Right lobe of liver (tissue), 6 donors: ENCODE data around the gene SPON2. TPM values are rescaled to one million over a fixed set of nuclear protein-coding genes. Genes with fewer than 3 reads are reported as not detected.
"Not testable (repeated sequence)": the region's sequence is repeated elsewhere in the genome, so short reads cannot be mapped to it uniquely, and the experiment has no call there.

ENCODE experiments used
- ATAC-seq, 4 donors: fragments of 200-7000 bp; cut with Tn5 transposase; one replicate each; pipeline ENCODE4 v1.9.1; 2020; ENCODE audit warnings: mild to moderate bottlenecking in 4 of 4, moderate library complexity in 4 of 4
- DNase-seq, 3 donors: peaks; one replicate each; pipeline ENCODE4 v3.0.0-alpha.2; 2020
- H3K27ac ChIP-seq, 3 donors: fragments of 200-600 bp; one replicate each; pipeline ENCODE4 v1.8.0; 2022
- H3K27me3 ChIP-seq, 2 donors: fragments of 200-600 bp; one replicate each; pipeline ENCODE4 v1.8.0; 2022
- H3K36me3 ChIP-seq, 4 donors: fragments of 200-600 bp; sonication (generic) in 1 of 4; one replicate each; pipeline versions ENCODE4 v1.5.1 to v1.8.0; 2017 to 2022; ENCODE audit warnings: control low read depth in 1 of 4
- H3K4me1 ChIP-seq, 4 donors: fragments of 200-600 bp; sonication (generic) in 1 of 4; one replicate each; pipeline versions ENCODE4 v1.5.1 to v1.8.0; 2017 to 2022; ENCODE audit warnings: control low read depth in 1 of 4
- H3K4me3 ChIP-seq, 3 donors: fragments of 200-600 bp; one replicate each; pipeline ENCODE4 v1.8.0; 2022
- H3K9me3 ChIP-seq, 4 donors: fragments of 200-600 bp; sonication (generic) in 1 of 4; one replicate each; pipeline versions ENCODE4 v1.5.1 to v1.8.0; 2017 to 2022; ENCODE audit warnings: control low read depth in 1 of 4
- POLR2A ChIP-seq: fragments of 450-650 bp; IDR thresholded peaks from one replicate; pipeline ENCODE4 v1.6.1; 2017; ENCODE audit warnings: antibody characterized with exemption, mild to moderate bottlenecking
- WGBS: methylation state at CpG from one replicate; pipeline ENCODE4 v1.1.6; 2018; ENCODE audit warnings: low coverage, low lambda C conversion rate; ENCODE audit not compliant: insufficient coverage; ENCODE audit errors: missing lambda C conversion rate; 5-methylcytosine and 5-hydroxymethylcytosine counted together
- intact Hi-C, 2 donors: fragments of 100-400 bp; cut with DNase I; formaldehyde crosslinking; loops; one replicate each; pipeline versions ENCODE4 v1.11.2 to v1.14.1; 2022
- small RNA-seq, 2 experiments: library from RNA; depleted of rRNA; stranded (forward); fragments of <200 nt; gene quantifications; one replicate each; pipeline ENCODE3, GENCODE V24; 2016
- total RNA-seq, 6 experiments: library from RNA; depleted of rRNA in 2 of 6; stranded (reverse); fragments of >200 nt in 2 of 6; fragmentation: NEBNext Ultra II Directional in 3 of 6; extraction: Animal tissue kit (Norgen Biotek cat#: 25700) in 3 of 6; gene quantifications; one replicate each; pipeline versions ENCODE4 v1.1.0 to v1.2.4, GENCODE V29; 2016 to 2023
- TF ChIP-seq, protein P1 (sequence below), 4 donors: fragments of 200-600 bp in 3 of 4; fragments of 450-650 bp in 1 of 4; IDR thresholded peaks; one replicate each; pipeline versions ENCODE4 v1.5.1 to v1.8.0; 2016 to 2022; ENCODE audit warnings: antibody characterized with exemption in 4 of 4, mild to moderate bottlenecking in 2 of 4
- donor health status: DM: no; HTN: yes; CAD: no.
- donor health status: DM: no; HTN: no; CAD: no.
- donor health status: DM: no; HTN: no; CAD: no.
- donor health status: DM: no; HTN: yes; CAD: no.
- donor health status: DM: no; HTN: yes; CAD: no.

Gene SPON2
- total RNA-seq, 6 experiments from 2014 or later = 41.9 to 138 (median 99.9) TPM

DNA sequence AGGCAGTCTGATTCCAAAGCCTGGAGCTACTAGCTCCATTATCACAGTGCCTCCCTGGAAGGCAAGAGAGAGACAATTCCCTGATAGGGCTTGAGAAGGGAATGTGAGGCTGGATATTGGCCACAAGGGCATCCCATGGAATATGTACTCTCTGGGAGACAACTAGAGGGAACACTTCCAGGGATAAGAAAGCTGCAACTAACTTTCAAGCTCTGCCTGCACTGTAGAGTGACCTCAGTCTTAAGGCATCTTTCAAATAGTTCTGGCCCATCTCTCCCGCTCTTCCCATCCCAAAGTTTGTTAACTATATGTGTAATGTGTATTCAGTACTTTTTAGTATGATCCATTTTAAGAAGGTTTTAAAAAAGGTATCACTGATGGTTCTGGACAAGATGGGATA lies 45.9 kb downstream of the SPON2 start:
- Histone ChIP-seq H3K9me3 (no peaks in the 10 kb centered on the region), H3K27ac (no peak overlapping the region), H3K36me3 (no peaks in the 10 kb centered on the region), H3K4me3 (no peak overlapping the region), H3K4me1 (no peaks in the 10 kb centered on the region), H3K27me3 (no peaks in the 10 kb centered on the region)
- intact Hi-C loops = no loop called here
- DNase-seq = no peak
- TF ChIP-seq, protein P1, sequence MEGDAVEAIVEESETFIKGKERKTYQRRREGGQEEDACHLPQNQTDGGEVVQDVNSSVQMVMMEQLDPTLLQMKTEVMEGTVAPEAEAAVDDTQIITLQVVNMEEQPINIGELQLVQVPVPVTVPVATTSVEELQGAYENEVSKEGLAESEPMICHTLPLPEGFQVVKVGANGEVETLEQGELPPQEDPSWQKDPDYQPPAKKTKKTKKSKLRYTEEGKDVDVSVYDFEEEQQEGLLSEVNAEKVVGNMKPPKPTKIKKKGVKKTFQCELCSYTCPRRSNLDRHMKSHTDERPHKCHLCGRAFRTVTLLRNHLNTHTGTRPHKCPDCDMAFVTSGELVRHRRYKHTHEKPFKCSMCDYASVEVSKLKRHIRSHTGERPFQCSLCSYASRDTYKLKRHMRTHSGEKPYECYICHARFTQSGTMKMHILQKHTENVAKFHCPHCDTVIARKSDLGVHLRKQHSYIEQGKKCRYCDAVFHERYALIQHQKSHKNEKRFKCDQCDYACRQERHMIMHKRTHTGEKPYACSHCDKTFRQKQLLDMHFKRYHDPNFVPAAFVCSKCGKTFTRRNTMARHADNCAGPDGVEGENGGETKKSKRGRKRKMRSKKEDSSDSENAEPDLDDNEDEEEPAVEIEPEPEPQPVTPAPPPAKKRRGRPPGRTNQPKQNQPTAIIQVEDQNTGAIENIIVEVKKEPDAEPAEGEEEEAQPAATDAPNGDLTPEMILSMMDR (IDR thresholded peaks at IDR 0.05) = no peak
- no peak for TF ChIP-seq POLR2A
- WGBS = 85% methylated on average over 1 of the region's 1 CpG
- ATAC-seq = no peak

DNA sequence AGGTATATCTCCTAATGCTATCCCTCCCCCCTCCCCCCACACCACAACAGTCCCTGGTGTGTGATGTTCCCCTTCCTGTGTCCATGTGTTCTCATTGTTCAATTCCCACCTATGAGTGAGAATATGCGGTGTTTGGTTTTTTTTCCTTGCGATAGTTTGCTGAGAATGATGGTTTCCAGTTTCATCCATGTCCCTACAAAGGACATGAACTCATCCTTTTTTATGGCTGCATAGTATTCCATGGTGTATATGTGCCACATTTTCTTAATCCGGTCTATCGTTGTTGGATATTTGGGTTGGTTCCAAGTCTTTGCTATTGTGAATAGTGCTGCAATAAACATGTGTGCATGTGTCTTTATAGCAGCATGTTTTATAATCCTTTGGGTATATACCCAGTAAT lies 46.9 kb downstream of the SPON2 start:
- intact Hi-C loops, DNase-seq, H3K27me3 ChIP-seq, H3K9me3 ChIP-seq, H3K4me3 ChIP-seq, ATAC-seq, H3K27ac ChIP-seq, H3K4me1 ChIP-seq, H3K36me3 ChIP-seq: not testable (repeated sequence)
- WGBS = 86% methylated on average over 4 of the region's 4 CpGs

DNA sequence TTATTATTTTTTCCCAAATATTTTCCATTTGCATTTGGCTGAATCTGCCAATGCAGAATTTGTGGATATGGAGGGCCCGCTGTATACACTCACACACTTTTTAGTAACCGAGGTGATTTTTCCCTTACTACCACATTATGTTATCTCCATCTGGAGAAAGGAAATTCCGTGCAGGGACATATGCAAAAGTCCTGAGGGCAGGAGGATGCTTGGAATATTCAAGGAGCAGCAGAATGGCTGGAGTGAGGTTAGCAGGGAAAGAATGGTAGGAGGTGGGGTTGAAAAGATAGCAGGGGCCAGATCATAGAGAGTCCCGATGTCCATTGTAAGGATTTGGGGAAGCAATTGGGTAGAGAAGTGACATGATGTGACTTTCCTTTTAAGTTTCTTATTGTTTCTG lies 47.6 kb downstream of the SPON2 start:
- no peaks in the 10 kb centered on the region for H3K4me1 ChIP-seq
- H3K9me3 ChIP-seq = no peaks in the 10 kb centered on the region
- H3K36me3 ChIP-seq = no peaks in the 10 kb centered on the region
- TF ChIP-seq, protein P1 (IDR thresholded peaks at IDR 0.05) = no peak
- no peak for TF ChIP-seq POLR2A
- ATAC-seq = no peak
- no peak overlapping the region for H3K4me3 ChIP-seq
- H3K27ac ChIP-seq = no peak overlapping the region
- DNase-seq = no peak
- intact Hi-C loops = no loop called here
- WGBS = 58% methylated on average over 4 of the region's 4 CpGs
- no peaks in the 10 kb centered on the region for H3K27me3 ChIP-seq

DNA sequence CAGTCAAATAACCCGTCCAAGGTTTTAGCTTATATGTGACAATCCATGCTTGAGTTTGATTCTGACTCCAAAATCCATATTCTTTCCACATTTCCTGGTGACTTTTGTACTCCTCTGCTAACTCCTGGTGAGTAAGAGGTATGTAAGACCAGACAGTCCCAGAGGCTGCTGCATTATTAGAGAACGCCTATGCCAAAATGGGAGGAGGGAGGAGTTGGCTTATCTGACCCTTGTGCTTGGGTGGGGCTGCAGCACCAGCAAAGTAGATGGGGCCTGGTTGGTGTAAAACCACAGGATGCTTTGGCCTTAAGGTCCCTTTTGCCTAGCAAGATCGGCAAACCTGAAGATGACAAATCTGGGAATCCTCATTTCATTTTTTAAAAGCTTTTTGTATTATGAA lies 49.9 kb downstream of the SPON2 start:
- 88% methylated on average over 3 of the region's 3 CpGs for WGBS
- no peaks in the 10 kb centered on the region for H3K4me1 ChIP-seq
- H3K9me3 ChIP-seq = no peaks in the 10 kb centered on the region
- intact Hi-C loops = no loop called here
- no peak for ATAC-seq
- TF ChIP-seq, protein P1 (IDR thresholded peaks at IDR 0.05) = no peak
- no peak for TF ChIP-seq POLR2A
- no peak overlapping the region for H3K4me3 ChIP-seq
- H3K27me3 ChIP-seq = no peaks in the 10 kb centered on the region
- DNase-seq = no peak
- H3K36me3 ChIP-seq = no peaks in the 10 kb centered on the region
- H3K27ac ChIP-seq = no peak overlapping the region

Small RNA genes lying within 50 kb of the gene (small RNA-seq; reads per million reads assigned to genes)
- gene RF00554 = 0 reads per million in 2 experiments

Other genes with a start within 250 kb of the SPON2 start
- 10 to 100 TPM; 53.2 to 85.0 (median 64.5) TPM for gene GAK, start 240.3 kb downstream of the SPON2 start, total RNA-seq
- gene TMEM175, start 240.1 kb downstream of the SPON2 start, total RNA-seq = 10 to 100 TPM; 22.0 to 31.8 (median 23.6) TPM
- gene DGKQ, start 199.0 kb downstream of the SPON2 start, total RNA-seq = 10 to 100 TPM in 1 of 6 experiments, 1 to 10 TPM in 5; 4.6 to 10.5 (median 5.7) TPM
- 10 to 100 TPM in 3 of 6 experiments, 1 to 10 TPM in 3; 4.7 to 15.1 (median 11.0) TPM for gene IDUA, start 185.5 kb downstream of the SPON2 start, total RNA-seq
- gene SLC26A1, start 179.2 kb downstream of the SPON2 start, total RNA-seq = 10 to 100 TPM in 5 of 6 experiments, 1 to 10 TPM in 1; 9.6 to 30.9 (median 23.0) TPM
- 10 to 100 TPM; 27.9 to 60.1 (median 45.7) TPM for gene FGFRL1, start 161.0 kb downstream of the SPON2 start, total RNA-seq
- gene RNF212, start 59.0 kb downstream of the SPON2 start, total RNA-seq = 1 to 10 TPM in 1 of 6 experiments, under 1 TPM in 3, not detected in 2; 0.29 to 1.2 (median 0.50) TPM
- 10 to 100 TPM; 74.8 to 85.5 (median 79.4) TPM for gene CTBP1, start 76.5 kb upstream of the SPON2 start, total RNA-seq
- 10 to 100 TPM; 24.3 to 42.0 (median 27.9) TPM for gene MAEA, start 117.3 kb upstream of the SPON2 start, total RNA-seq
- gene UVSSA, start 174.6 kb upstream of the SPON2 start, total RNA-seq = 10 to 100 TPM in 3 of 6 experiments, 1 to 10 TPM in 3; 9.1 to 14.5 (median 11.3) TPM
- gene NKX1-1, start 233.9 kb upstream of the SPON2 start, total RNA-seq = not detected